CD14-positive monocyte (primary cell): ENCODE data around the gene GPRC5A. TPM values are rescaled to one million over a fixed set of nuclear protein-coding genes. Genes with fewer than 3 reads are reported as not detected.

Source experiments
- DNase-seq, 3 donors: peaks; one replicate each; pipeline ENCODE4 v3.0.0-alpha.2; 2011 to 2022
- H2AFZ ChIP-seq: 2 replicates; pipeline ENCODE4 v1.6.0; 2012; ENCODE audit warnings: mild to moderate bottlenecking, low read depth, low read length, inconsistent platforms; ENCODE audit not compliant: insufficient read depth, poor library complexity, severe bottlenecking
- H3K27ac ChIP-seq, 2 donors: 1 replicate in 1 of 2; 2 replicates in 1 of 2; pipeline ENCODE4 v1.5.1; 2012 to 2013; ENCODE audit warnings: low read length in 2 of 2, control low read depth in 1 of 2, inconsistent platforms in 1 of 2, low read depth in 1 of 2, mild to moderate bottlenecking in 1 of 2
- H3K27me3 ChIP-seq, 2 donors: one replicate each; pipeline versions ENCODE4 v1.6.0 to v1.6.1; 2011 to 2013; ENCODE audit warnings: low read length in 2 of 2; ENCODE audit not compliant: control insufficient read depth in 2 of 2, insufficient read depth in 2 of 2
- H3K36me3 ChIP-seq, 2 donors: replicated peaks in 1 of 2; 1 replicate in 1 of 2; 2 replicates in 1 of 2; pipeline versions ENCODE4 v1.5.1 to v1.6.1; 2012 to 2013; ENCODE audit warnings: low read length in 2 of 2, control low read depth in 1 of 2, inconsistent platforms in 1 of 2, mild to moderate bottlenecking in 1 of 2; ENCODE audit not compliant: insufficient read depth in 2 of 2, control insufficient read depth in 1 of 2
- H3K4me1 ChIP-seq, 2 donors: 1 replicate in 1 of 2; 2 replicates in 1 of 2; pipeline versions ENCODE4 v1.5.1 to v1.6.1; 2012 to 2013; ENCODE audit warnings: low read length in 2 of 2, control low read depth in 1 of 2, inconsistent platforms in 1 of 2, mild to moderate bottlenecking in 1 of 2, moderate library complexity in 1 of 2; ENCODE audit not compliant: insufficient read depth in 2 of 2, control insufficient read depth in 1 of 2
- H3K4me2 ChIP-seq: replicated peaks from 2 replicates; pipeline ENCODE3; 2012; ENCODE audit warnings: low read length, moderate library complexity, mild to moderate bottlenecking; ENCODE audit not compliant: poor library complexity, severe bottlenecking; ENCODE audit errors: extremely low read depth
- H3K4me3 ChIP-seq, 3 experiments: fragments of 200-600 bp in 1 of 3; sonication (generic) in 1 of 3; replicated peaks in 1 of 3; 1 replicate in 2 of 3; 2 replicates in 1 of 3; pipeline ENCODE4 v1.5.1; 2011 to 2013; ENCODE audit warnings: low read length in 3 of 3, mild to moderate bottlenecking in 3 of 3, control low read depth in 2 of 3, low read depth in 2 of 3, inconsistent platforms in 1 of 3, moderate library complexity in 1 of 3
- H3K79me2 ChIP-seq: 2 replicates; pipeline ENCODE4 v1.6.0; 2012; ENCODE audit warnings: mild to moderate bottlenecking, control low read depth, inconsistent platforms, low read length, moderate library complexity; ENCODE audit not compliant: insufficient read depth
- H3K9ac ChIP-seq: 2 replicates; pipeline ENCODE4 v1.6.0; 2017; ENCODE audit warnings: low read length, mild to moderate bottlenecking; ENCODE audit not compliant: insufficient read depth, poor library complexity, severe bottlenecking
- H3K9me3 ChIP-seq, 2 donors: replicated peaks in 1 of 2; 1 replicate in 1 of 2; 2 replicates in 1 of 2; pipeline versions ENCODE4 v1.5.1 to v1.6.1; 2012 to 2013; ENCODE audit warnings: low read length in 2 of 2, control low read depth in 1 of 2; ENCODE audit not compliant: control insufficient read depth in 1 of 2, insufficient read depth in 1 of 2
- H4K20me1 ChIP-seq: 2 replicates; pipeline ENCODE4 v1.6.0; 2012; ENCODE audit warnings: mild to moderate bottlenecking, low read length, control low read depth, moderate library complexity; ENCODE audit not compliant: insufficient read depth
- H3K27ac Mint-ChIP-seq, 7 donors: one replicate each; pipeline ENCODE4 v1.8.0; 2020; ENCODE audit warnings: mild to moderate bottlenecking in 7 of 7, mixed read lengths in 7 of 7, moderate library complexity in 6 of 7, inconsistent platforms in 2 of 7
- H3K27me3 Mint-ChIP-seq, 3 donors: one replicate each; pipeline ENCODE4 v1.8.0; 2021 to 2022; ENCODE audit warnings: low read depth in 3 of 3, mild to moderate bottlenecking in 3 of 3, mixed read lengths in 3 of 3, moderate library complexity in 3 of 3, inconsistent platforms in 1 of 3
- H3K36me3 Mint-ChIP-seq, 2 donors: one replicate each; pipeline ENCODE4 v1.8.0; 2020; ENCODE audit warnings: mixed read lengths in 2 of 2, inconsistent platforms in 1 of 2, mild to moderate bottlenecking in 1 of 2
- H3K4me1 Mint-ChIP-seq: one replicate; pipeline ENCODE4 v1.8.0; 2020; ENCODE audit warnings: mild to moderate bottlenecking, mixed read lengths
- H3K4me3 Mint-ChIP-seq, 2 donors: one replicate each; pipeline ENCODE4 v1.8.0; 2020; ENCODE audit warnings: mild to moderate bottlenecking in 2 of 2, mixed read lengths in 2 of 2, moderate library complexity in 1 of 2
- H3K9me3 Mint-ChIP-seq, 7 donors: one replicate each; pipeline ENCODE4 v1.8.0; 2020 to 2022; ENCODE audit warnings: mixed read lengths in 7 of 7, mild to moderate bottlenecking in 6 of 7, moderate library complexity in 6 of 7, inconsistent platforms in 2 of 7
- CTCF ChIP-seq: fragments of 200-600 bp; IDR thresholded peaks from one replicate; pipeline ENCODE4 v1.8.0; 2022; ENCODE audit warnings: antibody characterized with exemption, mild to moderate bottlenecking
- WGBS: methylation state at CpG from one replicate; pipeline ENCODE4 v1.1.5; 2013; ENCODE audit warnings: missing lambda C conversion rate; ENCODE audit not compliant: insufficient coverage; 5-methylcytosine and 5-hydroxymethylcytosine counted together
- intact Hi-C, 2 donors: fragments of 100-400 bp; cut with micrococcal nuclease; formaldehyde crosslinking; loops; one replicate each; pipeline versions ENCODE4 v1.15.0 to v1.15.1; 2023
- polyA plus RNA-seq, 3 donors: library from polyadenylated mRNA; depleted of rRNA in 1 of 3; unstranded in 2 of 3; stranded (reverse) in 1 of 3; fragments of 300-500 nt in 2 of 3; fragments of >200 nt in 1 of 3; fragmentation: Illumina TruSeq in 2 of 3; gene quantifications; 1 replicate in 2 of 3; 2 replicates in 1 of 3; pipeline ENCODE4 v1.2.3, GENCODE V29; 2012 to 2021

The GPRC5A gene
- polyA plus RNA-seq, 3 donors: 0.43 TPM; not detected in 2

GRCh38 chr12:12922978-12923377, 31.6 kb downstream of the GPRC5A start:
- 96% methylated on average over 6 of the region's 7 CpGs for WGBS
- no peak overlapping the region for H3K4me3 ChIP-seq
- no peak for DNase-seq
- no peak overlapping the region for H3K27ac ChIP-seq
- intact Hi-C loops: no loop called here
- no peaks in the 10 kb centered on the region for H3K4me1 Mint-ChIP-seq
- H3K79me2 ChIP-seq: no peaks in the 10 kb centered on the region
- no peak overlapping the region for H2AFZ ChIP-seq
- H3K9me3 ChIP-seq: no peaks in the 10 kb centered on the region
- peaks cover 0 to 3% (median 2%) of the 10 kb centered on the region in 3 donors for H3K27me3 Mint-ChIP-seq
- no peak overlapping the region for H3K9ac ChIP-seq
- H3K9me3 Mint-ChIP-seq: peaks cover 0 to 8% (median 0%) of the 10 kb centered on the region in 7 donors
- H3K27me3 ChIP-seq: no peaks in the 10 kb centered on the region
- H3K27ac Mint-ChIP-seq: no peak overlapping the region
- H4K20me1 ChIP-seq: no peaks in the 10 kb centered on the region
- no peak overlapping the region for H3K4me2 ChIP-seq
- no peaks in the 10 kb centered on the region for H3K4me1 ChIP-seq
- no peaks in the 10 kb centered on the region for H3K36me3 Mint-ChIP-seq
- no peaks in the 10 kb centered on the region for H3K36me3 ChIP-seq
- no peak for TF ChIP-seq CTCF
- H3K4me3 Mint-ChIP-seq: no peak overlapping the region

GRCh38 chr12:12924169-12924568, 32.8 kb downstream of the GPRC5A start:
- Histone ChIP-seq H3K9me3 (no peaks in the 10 kb centered on the region), H3K9ac (no peak overlapping the region), H4K20me1 (no peaks in the 10 kb centered on the region), H3K4me3 (no peak overlapping the region), H2AFZ (no peak overlapping the region), H3K36me3 (no peaks in the 10 kb centered on the region), H3K4me2 (no peak overlapping the region), H3K27me3 (no peaks in the 10 kb centered on the region), H3K4me1 (no peaks in the 10 kb centered on the region), H3K79me2 (no peaks in the 10 kb centered on the region), H3K27ac (no peak overlapping the region)
- 100% methylated on average over 2 of the region's 4 CpGs for WGBS
- no peak overlapping the region for H3K27ac Mint-ChIP-seq
- peaks cover 0 to 8% (median 0%) of the 10 kb centered on the region in 7 donors for H3K9me3 Mint-ChIP-seq
- H3K36me3 Mint-ChIP-seq: no peaks in the 10 kb centered on the region
- no peak for DNase-seq
- peaks cover 0 to 3% (median 2%) of the 10 kb centered on the region in 3 donors for H3K27me3 Mint-ChIP-seq
- H3K4me1 Mint-ChIP-seq: no peaks in the 10 kb centered on the region
- H3K4me3 Mint-ChIP-seq: no peak overlapping the region
- intact Hi-C loops: no loop called here
- TF ChIP-seq CTCF: no peak
